Omental fat pad (tissue), 4 donors: ENCODE measurements around the gene XPC. TPM values are rescaled to one million over a fixed set of nuclear protein-coding genes. Genes with fewer than 3 reads are reported as not detected.

Experiments
- ATAC-seq: fragments of 150-250 bp; one replicate; pipeline ENCODE4 v1.9.1; 2016; ENCODE audit warnings: mild to moderate bottlenecking, moderate library complexity; ENCODE audit not compliant: low FRiP score
- DNase-seq: peaks from one replicate; pipeline ENCODE4 v3.0.0-alpha.2; 2019; ENCODE audit warnings: low spot score
- CTCF ChIP-seq, 3 donors: fragments of 450-650 bp; IDR thresholded peaks; one replicate each; pipeline ENCODE4 v1.5.1; 2016 to 2017; ENCODE audit warnings: antibody characterized with exemption in 3 of 3, mild to moderate bottlenecking in 3 of 3, moderate library complexity in 2 of 3
- total RNA-seq, 4 donors: library from RNA; depleted of rRNA; stranded (reverse); fragments of >200 nt; gene quantifications; one replicate each; pipeline ENCODE4 v1.1.0, GENCODE V29; 2016

XPC gene
- total RNA-seq, 4 donors from 2014 or later, result 26.5 to 47.8 (median 33.8) TPM

GRCh38 chr3:14142567-14143270 is 35.7 kb downstream of the XPC start:
- ATAC-seq (no peak), DNase-seq (no peak)
- no peak for TF ChIP-seq CTCF (IDR thresholded peaks at IDR 0.05)

GRCh38 chr3:14141602-14142341 is 36.6 kb downstream of the XPC start:
- no peak for TF ChIP-seq CTCF (IDR thresholded peaks at IDR 0.05)
- no peak for DNase-seq
- no peak for ATAC-seq

- DNase-seq, result no peak
- no peak for ATAC-seq
- TF ChIP-seq CTCF (IDR thresholded peaks at IDR 0.05), result no peak
These were observed 37.3 kb downstream of the XPC start for GRCh38 chr3:14141144-14141543.

- no peak for DNase-seq
- TF ChIP-seq CTCF (IDR thresholded peaks at IDR 0.05), result no peak
- ATAC-seq, result no peak
These were observed 37.7 kb downstream of the XPC start for GRCh38 chr3:14140668-14141067.

- DNase-seq, result no peak
- ATAC-seq, result no peak
- no peak for TF ChIP-seq CTCF (IDR thresholded peaks at IDR 0.05)
These were observed 38.6 kb downstream of the XPC start for GRCh38 chr3:14139771-14140170.

GRCh38 chr3:14138878-14139655 is 39.3 kb downstream of the XPC start:
- no peak for DNase-seq
- TF ChIP-seq CTCF (IDR thresholded peaks at IDR 0.05), result no peak
- ATAC-seq, result no peak
